GM19455 (cell line): Measurements from ENCODE around the gene CDH23.

Experiments
- ATAC-seq: cut with Tn5 transposase; IDR thresholded peaks from one replicate; pipeline ENCODE4 v1.9.1; 2021; ENCODE audit not compliant: unreplicated experiment

CDH23 gene

DNA sequence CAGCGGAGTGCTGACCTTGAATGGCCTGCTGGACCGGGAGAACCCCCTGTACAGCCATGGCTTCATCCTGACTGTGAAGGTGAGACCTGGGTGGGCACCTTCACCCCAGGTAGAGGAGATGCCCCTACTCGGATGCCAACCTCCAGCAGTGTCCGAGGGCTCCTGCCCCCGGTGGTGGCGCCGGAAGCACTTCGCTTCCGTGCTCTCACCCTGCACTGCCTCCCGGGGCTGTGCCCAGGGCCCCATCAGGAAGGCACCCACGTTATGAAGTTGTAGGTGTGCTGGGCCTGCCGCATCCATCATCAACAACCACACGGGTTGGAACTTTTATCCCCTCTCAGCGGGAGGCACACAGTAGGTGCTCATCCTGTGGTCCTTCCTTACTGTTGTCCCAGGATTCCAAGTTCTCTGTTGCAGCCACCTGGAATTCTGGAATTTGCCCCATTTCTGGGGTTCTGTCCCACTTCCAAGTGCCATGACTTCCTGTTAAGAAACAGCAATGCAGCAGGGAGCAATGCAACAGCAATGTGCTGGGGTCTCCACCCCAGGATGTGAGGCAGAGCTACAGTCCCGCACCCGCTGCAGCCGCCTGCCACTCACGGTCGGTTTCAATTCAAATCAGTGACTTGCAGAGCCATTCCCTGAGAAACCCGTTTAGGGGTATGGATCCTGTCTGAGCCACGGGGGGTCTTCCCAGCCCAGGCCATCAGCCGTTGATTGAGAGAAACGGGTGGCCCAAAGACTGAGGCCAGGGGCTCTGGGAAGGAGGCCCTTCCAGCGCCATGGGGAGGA, 219.0 kb downstream of the CDH23 start:
- no peak for ATAC-seq

DNA sequence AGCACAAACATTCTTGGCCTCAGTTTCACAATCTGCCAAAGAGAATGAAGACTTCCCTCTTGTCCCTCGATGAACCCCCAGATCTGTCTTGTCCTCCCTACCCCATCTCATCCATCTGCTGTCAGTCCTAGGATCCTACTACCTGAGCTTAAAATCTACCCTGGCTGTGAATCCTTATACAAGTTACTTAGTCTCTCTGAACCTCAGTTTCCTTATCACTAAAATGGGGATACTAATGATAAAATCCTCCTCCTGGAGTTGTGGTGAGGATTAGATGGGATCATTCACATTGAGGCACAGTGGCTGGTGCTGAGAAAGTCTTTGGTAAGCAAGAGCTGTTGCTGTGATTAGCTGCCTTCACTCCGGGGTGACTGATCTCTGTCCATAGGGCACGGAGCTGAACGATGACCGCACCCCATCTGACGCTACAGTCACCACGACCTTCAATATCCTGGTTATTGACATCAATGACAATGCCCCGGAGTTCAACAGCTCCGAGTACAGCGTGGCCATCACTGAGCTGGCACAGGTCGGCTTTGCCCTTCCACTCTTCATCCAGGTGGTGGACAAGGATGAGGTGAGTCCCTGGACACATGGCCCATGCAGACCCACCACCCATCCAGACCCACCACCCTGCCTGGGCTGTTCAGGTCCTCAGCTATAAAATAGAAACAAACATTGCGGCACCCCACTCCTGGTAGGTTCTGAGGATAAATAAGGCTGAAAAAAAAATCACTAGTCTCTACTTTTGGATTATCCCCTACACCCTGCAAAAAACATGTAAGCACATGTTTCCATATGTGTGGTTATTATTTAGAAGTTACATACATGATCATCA, 220.3 kb downstream of the CDH23 start:
- ATAC-seq = no peak

DNA sequence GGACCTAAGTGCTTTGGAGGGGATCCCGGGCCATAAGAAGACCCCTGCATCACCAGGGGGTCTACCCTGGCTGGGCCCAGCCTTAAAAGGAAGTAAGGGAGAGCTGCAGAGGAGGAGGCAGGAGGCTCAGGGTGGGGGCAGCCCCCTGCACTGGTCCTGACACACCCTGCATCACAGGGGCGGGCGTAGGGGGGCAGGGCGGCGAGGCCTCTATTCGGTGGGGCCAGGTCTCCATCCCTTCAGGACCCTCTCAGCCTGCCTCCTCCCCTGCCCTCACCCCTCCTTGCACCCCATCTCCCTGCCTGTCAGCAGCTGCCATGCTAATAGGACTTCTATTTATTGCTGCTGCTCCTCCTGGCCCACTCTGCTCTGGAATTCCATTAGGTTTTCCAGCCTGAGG, 221.5 kb downstream of the CDH23 start:
- no peak for ATAC-seq

DNA sequence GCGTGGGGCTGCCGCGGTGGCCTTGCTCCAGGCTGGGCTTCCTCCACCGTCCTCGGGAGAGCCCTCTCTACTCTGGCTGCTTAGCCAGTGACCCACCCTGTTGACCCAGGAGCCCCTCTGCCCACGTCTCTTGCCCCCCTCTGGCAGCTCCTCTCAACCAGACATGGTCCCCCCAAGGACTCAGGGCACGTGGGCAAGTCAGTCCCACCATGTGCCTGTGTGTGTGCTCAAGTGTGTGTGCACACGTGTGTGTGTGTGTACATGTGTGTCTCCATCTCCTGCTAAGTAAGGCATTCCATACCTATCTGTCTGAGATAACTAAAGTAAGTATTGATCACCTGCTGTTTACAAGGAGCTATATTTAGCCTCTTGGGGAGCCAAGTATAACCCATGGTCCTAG, 221.9 kb downstream of the CDH23 start:
- ATAC-seq = no peak

DNA sequence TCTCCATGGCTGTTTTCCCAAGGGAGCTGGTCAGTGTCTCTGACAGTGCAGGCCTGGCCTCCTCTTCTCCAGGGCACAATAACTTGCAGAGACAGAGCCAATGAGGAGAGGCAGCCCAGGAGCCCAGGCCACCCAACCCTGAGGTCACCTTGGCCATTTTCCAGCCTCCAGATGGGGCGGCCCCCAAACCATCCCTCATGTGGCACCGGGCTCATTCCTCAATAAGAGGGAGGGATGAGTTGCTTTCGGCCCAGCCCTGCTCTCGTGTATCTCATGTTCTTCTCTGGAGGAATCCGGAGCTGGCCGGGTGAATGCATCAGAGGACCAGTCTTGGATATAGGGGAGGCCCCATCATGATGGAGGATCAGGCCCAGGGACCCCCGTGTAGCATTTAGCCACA, 223.9 kb downstream of the CDH23 start:
- ATAC-seq = no peak

DNA sequence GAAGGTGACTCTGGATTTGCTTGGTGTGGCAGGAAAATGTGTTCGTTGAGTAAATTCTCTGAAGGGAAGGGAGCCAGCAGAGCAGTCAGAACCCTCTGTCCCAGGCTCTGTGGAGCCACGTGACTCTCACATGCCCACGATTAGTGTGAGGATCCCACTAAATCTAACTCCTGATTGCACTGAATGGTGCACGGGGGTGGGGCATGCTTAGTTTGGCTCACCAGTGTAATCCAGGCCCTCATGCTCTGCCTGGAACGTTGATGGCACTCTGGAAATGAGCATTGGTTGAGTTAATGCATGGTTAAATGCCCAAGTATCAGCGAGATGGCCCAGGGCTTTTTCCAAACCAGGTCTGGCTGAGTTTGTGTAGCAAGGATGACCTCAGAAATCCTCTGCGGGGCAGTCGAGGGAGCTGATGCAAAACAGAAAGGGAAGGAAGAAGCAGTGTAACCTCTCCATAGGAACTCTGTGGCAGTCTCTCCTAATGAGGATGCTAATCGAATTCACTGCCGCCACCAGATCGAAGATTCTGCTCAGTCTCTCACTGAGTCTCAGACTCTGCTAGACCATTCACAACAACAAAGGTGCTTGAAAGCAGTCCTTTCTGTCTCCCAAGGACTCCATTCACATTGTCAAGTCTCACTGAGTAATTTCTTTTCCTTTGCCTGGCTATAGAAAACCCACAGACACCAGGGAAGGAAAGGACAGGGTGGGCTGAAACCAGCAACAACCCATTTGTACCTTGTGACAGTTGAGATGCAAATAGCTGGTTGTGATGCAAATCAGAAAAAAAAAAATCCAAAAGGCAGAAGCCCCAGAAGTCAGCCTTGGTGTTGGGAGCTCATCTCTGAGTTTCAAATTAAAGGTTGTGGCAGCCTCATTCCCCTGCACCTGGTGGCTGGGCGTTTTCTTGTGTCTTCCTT, 224.8 kb downstream of the CDH23 start:
- no peak for ATAC-seq

DNA sequence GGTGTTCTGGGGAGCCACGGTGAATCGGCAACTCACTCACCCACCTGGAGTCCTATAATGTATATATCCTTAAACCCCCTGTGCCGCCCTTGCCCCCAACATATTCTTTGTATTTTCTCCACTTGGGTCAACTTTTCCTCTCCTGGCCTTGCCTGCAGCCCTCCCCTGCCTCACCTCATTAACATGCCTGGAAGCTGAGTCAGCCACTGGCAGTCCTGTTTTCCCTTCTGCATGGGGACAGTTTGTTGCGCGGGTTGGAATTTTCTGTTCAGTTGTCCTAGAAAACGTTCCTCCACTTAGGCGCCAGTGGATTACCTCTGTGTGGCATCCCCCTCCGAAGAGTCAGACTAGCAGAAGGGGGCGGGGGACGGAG, 225.4 kb downstream of the CDH23 start:
- ATAC-seq = no peak

DNA sequence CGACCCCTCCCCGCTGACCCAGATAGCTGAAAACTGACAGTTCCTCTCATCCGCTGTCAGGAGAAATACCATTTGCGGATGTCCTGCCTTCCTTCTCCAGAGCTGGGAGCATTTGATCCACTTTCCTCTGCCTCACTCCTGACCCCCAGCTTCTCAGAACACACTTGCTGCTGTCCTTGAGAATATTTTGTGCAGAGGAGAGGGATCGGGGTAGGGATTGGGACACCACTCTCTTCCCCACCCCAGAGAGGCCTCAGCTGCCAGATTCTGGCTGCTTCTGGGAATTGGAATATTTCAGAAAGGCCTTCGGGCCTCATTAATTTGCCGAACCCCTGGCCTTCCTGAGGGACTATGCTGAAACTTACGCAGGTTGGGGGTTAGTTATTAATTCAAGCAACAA, 225.9 kb downstream of the CDH23 start:
- ATAC-seq = no peak

DNA sequence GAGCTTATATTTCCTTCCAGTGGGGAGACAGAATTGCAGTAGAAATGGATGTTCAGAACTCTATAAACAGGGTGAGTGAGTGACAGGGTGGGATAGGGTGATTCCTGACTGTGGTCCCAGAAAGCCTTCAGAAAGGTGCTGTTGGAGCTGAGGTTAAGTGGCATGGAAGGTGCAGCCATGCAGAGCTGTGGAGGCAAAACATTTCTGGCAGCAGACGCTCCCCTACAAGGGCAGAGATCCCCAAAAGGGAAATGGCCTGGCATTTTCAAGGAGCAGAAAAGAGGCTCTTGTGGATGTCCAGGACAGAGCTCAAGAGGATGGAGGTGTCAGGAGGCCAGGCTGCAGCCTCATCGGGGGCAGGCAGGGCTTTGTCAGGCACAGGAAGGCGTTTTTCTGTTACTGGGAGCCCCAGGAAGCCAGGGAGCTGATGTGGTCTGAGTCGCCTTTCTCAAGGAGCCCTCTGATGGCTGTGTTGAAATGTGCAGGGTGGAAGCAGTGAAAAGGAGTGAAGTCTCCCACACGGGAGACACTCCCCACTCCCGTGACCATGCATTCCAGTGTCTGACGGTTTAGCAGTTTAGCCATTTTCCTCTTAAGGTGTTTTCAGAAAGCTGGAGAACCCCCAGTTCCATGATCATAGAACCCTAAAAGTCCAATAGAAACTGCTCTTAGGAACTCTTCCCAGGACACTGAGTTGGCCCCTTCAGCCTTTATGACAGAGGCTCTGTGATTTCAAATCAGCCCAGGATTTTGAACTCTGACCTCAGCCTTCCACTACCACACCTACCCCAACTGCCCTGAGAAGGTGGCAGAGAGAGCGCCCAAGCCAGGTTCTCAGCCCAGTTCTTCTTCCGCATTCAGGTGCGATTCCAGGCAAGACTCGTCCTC, 226.6 kb downstream of the CDH23 start:
- no peak for ATAC-seq

DNA sequence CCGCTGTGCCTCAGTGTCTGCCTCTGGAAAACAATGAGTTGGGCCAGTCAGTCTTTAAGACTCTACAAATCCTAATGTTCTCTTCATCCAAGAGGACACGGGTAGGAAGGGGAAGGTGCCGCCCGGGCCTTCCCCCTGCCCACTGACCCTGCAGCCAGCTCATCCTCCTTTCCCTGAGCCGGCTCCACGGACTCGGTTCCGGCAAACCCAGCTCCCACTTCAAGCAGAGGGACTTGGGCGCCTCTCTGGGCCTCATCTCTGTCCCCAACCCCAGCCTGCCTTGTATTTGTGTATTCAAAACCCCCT, 227.2 kb downstream of the CDH23 start:
- no peak for ATAC-seq

DNA sequence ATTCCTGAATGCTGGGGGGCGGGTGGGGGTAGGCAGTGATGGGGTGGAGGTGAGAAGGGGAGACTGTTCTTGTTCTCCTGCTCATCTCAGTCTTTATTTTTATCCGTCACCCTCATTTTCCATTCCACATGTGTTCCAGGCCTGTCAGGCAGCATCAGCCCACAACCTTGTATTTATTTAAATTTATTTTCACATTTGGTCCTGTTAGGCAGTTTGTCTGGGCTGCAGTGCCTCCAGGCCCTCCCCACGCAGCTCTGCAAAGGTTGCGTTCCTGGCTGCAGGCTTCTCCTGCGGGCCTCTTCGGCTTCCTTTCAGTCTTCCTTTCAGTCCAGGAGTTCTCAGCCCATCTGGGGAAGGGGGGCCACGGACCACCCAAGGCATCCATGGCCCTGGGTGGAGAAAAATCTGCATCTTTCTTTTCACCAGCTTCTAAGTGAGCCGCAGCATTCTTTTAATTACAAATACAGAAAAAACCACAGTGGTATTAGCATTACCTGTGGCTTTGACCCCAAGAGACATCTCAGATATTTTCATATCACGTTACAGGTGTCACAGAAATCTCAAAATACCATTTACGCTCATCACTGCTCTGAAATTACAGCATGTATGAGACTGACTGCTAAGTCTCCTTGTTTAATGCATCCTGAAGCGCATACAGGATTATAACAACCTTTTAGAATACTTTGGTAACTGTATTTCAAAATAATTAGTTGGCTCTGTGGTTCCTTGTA, 228.9 kb downstream of the CDH23 start:
- no peak for ATAC-seq

DNA sequence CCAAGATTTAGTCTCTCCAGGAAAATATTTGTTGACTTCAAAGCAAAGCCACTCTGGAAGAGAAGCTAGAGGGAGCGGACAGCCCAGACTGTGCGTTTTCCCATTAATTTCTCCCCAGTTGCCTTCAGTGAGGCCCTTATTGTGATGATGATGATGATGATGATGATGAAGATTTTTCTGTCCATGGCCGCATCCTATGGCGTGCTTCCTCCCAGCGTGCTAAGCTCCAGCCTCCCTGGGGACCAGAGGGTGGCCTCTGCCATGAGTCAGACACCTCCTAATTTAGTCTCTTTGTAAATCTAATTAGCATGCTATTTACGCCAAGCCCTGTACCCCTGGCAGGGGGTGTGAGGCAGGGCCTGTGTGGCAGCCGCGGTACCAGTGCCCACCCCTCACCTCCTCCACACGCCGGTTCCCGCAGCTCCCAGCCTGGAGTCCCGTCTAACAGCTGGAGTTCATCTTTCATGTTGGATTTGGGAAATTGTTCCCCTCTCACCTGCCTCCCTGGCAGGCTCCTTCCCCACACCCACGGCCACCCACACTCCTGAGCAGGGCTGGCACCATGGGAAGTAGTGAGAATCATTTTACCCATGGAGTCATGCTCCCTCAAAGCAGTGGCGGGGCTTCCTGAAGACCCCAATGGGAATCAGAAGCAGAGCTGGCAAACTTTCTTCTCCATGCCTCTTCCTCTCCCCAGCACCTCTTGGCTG, 230.7 kb downstream of the CDH23 start:
- ATAC-seq = no peak

DNA sequence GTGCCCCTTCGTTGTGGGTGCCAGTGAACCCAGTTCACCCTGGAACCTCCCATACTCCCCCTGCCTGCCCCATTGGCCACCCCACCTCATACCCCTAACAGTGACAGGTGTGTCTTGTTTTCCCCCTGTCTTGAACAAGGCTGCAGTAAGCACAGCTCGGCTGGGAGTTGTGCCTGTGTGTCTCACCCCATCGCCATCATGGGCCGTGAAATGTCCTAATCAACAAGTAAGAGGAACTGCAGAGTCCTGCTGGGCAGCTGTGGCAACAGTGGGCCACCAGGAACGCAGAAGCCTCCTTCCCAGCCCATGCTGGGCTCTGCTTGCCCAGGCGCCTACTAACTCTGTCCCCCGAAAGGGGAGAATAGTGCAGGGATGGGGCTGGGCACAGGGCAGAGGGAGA, 231.2 kb downstream of the CDH23 start:
- no peak for ATAC-seq

DNA sequence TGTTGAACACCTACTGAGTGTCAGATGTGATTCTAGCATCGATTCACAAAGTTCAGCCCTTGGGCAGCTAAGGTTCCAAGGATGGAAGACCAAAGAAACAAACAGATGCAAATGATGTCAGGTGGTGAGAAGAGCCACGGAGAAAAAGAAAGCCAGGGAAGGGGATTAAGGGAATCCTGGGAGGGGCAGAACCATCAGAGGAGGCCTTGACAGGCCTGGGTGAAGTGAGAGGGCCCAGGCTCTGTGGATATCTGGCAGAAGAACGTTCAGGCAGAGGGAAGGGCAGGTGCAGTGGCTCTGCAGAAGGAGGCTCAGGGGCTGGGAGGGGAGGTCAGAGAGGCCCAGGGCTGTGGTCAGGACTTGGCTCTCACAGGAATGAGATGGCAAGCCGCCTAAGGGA, 232.4 kb downstream of the CDH23 start:
- no peak for ATAC-seq

DNA sequence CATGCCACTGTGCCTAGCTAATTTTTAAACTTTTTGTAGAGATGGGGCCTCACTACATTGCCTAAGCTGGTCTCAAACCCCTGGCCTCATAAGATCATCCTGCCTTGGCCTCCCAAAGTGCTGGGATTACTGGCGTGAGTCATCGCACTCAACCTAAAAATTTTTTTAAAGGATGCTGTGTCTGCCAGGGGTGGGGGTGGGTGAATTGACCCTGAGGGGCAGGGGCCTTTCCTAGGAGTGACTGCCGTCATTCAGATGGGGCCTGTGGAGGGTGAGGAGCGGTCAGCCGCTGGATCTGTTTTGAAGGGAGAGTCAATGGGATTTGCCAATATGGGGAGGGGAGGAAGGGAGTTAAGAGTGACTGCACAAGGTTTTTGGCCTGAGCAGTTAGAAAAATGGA, 233.4 kb downstream of the CDH23 start:
- no peak for ATAC-seq

DNA sequence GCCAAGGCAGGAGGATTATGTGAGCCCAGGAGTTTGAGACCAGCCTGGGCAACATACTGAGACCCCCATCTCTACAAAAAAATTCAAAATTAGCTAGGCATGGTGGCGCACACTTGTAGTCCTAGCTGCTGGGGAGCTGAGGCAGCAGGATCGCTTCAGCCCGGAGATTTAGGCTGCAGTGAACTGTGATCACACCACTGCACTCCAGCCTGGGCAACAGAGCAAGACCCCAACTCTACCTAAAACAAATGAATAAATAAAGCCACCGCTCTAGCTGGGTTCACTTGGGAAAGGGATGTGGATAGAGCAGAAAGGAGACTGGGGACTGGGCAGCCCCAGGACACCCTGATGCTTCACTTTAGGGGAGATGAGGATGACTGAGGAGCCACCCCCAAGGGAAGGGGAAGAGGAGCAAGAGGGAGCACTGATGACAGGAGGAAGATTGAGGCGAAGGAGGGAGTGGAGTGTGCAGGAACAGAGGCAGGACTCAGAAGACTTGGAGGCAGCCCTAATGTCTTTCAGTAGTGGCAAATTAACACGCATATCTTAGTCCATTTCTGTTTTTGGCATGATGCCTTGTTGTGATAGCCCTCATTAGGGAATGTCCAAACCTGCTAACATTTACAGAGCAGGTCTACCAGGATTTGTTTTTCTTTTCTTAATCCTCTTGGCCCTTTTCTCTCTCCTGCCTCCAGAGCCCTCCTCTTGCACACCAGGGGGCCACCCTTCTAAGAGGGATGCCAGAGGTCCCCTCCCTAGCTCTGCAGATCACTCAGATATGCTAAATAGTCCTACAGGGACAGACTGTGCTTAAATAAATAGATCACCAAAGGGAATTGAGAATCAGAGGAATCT, 234.5 kb downstream of the CDH23 start:
- no peak for ATAC-seq

DNA sequence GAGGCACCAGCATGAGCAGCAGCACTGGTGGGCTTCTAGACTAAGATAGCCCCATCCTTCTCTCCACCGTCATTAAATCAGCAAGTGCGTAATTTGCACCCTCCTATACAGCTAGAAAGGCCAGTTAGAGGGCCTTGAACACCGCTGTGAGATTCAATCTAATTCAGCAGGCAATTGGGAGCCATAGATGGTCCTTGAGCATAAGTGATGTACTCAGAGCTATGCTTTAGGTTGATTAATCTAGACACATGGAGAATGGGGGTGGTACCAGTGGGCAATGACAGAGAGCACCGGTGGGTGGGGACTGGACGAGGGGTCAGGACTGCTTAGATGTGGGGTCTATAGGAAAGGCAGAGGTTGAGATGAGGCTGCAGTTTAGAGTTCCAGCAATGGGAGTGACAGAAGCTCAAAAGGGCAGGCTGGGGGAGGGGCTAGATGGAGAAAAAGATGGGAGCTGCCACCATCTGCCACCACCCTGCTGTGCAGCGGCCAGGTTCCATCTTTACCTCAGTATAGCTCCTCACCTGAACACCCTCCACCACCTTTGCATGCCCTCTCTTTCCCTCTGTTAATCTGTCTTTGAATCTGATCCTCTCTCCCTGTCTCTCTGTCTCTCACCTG, 235.6 kb downstream of the CDH23 start:
- ATAC-seq = no peak
